Measurements from ENCODE around the gene SIVA1. TPM values are rescaled to one million over a fixed set of nuclear protein-coding genes. Genes with fewer than 3 reads are reported as not detected.

The SIVA1 gene
- total RNA-seq, 1 experiment from 2014 or later, result 128 TPM

GRCh38 chr14:104769324-104770071, 16.6 kb downstream of the SIVA1 start:
- Mint-ChIP-seq H3K27ac (peak overlapping the region; percentile 81), H3K4me3 (no peak overlapping the region), H3K4me1 (peaks cover 17% of the 10 kb centered on the region), H3K27me3 (ENCODE audit: low read depth) (no peaks in the 10 kb centered on the region; the same call in 1 of the 2 replicates), H3K9me3 (peaks cover 17% of the 10 kb centered on the region), H3K36me3 (peaks cover 34% of the 10 kb centered on the region)
- DNase-seq (ENCODE audit: low spot score), result no peak
- no peak for ATAC-seq
- TF ChIP-seq, protein P1, sequence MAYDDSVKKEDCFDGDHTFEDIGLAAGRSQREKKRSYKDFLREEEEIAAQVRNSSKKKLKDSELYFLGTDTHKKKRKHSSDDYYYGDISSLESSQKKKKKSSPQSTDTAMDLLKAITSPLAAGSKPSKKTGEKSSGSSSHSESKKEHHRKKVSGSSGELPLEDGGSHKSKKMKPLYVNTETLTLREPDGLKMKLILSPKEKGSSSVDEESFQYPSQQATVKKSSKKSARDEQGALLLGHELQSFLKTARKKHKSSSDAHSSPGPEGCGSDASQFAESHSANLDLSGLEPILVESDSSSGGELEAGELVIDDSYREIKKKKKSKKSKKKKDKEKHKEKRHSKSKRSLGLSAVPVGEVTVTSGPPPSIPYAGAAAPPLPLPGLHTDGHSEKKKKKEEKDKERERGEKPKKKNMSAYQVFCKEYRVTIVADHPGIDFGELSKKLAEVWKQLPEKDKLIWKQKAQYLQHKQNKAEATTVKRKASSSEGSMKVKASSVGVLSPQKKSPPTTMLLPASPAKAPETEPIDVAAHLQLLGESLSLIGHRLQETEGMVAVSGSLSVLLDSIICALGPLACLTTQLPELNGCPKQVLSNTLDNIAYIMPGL (CRISPR knock-in tag; IDR thresholded peaks at IDR 0.05), result 0 out of 2 replicates have a peak, but pooled peaks have one; percentile 10
- TF ChIP-seq STAT6 (CRISPR knock-in tag; conservative IDR thresholded peaks at IDR 0.05; ENCODE audit: low read depth), result no peak
- ChIA-PET POLR2A (interaction anchor here (1.0 to 1.9 kb wide), 4 partner anchors 10 to 57 kb away, joined by 3 to 10 read pairs (median 5); partner anchors contain the start of gene SIVA1), CTCF (interaction anchor here (0.5 to 2.5 kb wide), 64 partner anchors 10 to 998 kb away, joined by 3 to 164 read pairs (median 5); partner anchors contain the start of genes AKT1, CEP170B, SIVA1 and TMEM179)

DNA sequence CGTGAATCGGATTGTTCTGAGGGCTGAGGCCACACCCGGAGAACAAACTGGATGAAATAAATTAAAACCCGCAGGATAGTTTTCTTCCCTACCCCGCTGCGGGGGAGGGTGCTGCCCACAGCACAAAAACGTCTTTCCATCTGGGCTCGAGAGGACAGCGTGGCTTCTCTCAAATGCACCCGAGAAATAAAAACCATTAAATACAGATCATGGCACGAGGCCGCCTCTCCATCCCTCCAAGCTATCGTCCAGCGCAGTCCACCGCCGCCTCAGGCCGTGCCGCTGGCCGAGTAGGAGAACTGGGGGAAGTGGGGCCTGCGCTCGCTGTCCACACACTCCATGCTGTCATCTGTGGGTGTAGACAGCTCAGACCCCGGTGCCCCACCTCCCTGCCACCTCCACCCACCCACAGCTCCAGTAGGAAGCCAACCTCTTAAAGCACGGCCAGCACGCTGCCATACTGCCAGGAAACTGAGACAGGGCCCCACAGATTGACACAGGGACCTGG, 17.2 kb downstream of the SIVA1 start:
- Mint-ChIP-seq H3K4me3 (no peak overlapping the region), H3K4me1 (peaks cover 17% of the 10 kb centered on the region), H3K9me3 (peaks cover 17% of the 10 kb centered on the region), H3K27ac (no peak overlapping the region), H3K27me3 (ENCODE audit: low read depth) (no peaks in the 10 kb centered on the region; the same call in 1 of the 2 replicates), H3K36me3 (peaks cover 34% of the 10 kb centered on the region)
- TF ChIP-seq ZNF416 (CRISPR knock-in tag; IDR thresholded peaks at IDR 0.05) (no peak), FOXP1 (CRISPR knock-in tag; IDR thresholded peaks at IDR 0.05; ENCODE audit: borderline replicate concordance) (no peak), ZNF423 (CRISPR knock-in tag; IDR thresholded peaks at IDR 0.05) (no peak), NR2C2 (CRISPR knock-in tag; IDR thresholded peaks at IDR 0.05) (no peak), MYBL2 (CRISPR knock-in tag; IDR thresholded peaks at IDR 0.05) (no peak), ZNF263 (CRISPR knock-in tag; IDR thresholded peaks at IDR 0.05; ENCODE audit: low read depth) (no peak)
- TF ChIP-seq, protein P2, sequence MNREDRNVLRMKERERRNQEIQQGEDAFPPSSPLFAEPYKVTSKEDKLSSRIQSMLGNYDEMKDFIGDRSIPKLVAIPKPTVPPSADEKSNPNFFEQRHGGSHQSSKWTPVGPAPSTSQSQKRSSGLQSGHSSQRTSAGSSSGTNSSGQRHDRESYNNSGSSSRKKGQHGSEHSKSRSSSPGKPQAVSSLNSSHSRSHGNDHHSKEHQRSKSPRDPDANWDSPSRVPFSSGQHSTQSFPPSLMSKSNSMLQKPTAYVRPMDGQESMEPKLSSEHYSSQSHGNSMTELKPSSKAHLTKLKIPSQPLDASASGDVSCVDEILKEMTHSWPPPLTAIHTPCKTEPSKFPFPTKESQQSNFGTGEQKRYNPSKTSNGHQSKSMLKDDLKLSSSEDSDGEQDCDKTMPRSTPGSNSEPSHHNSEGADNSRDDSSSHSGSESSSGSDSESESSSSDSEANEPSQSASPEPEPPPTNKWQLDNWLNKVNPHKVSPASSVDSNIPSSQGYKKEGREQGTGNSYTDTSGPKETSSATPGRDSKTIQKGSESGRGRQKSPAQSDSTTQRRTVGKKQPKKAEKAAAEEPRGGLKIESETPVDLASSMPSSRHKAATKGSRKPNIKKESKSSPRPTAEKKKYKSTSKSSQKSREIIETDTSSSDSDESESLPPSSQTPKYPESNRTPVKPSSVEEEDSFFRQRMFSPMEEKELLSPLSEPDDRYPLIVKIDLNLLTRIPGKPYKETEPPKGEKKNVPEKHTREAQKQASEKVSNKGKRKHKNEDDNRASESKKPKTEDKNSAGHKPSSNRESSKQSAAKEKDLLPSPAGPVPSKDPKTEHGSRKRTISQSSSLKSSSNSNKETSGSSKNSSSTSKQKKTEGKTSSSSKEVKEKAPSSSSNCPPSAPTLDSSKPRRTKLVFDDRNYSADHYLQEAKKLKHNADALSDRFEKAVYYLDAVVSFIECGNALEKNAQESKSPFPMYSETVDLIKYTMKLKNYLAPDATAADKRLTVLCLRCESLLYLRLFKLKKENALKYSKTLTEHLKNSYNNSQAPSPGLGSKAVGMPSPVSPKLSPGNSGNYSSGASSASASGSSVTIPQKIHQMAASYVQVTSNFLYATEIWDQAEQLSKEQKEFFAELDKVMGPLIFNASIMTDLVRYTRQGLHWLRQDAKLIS (CRISPR knock-in tag; IDR thresholded peaks at IDR 0.05; ENCODE audit: borderline replicate concordance), result no peak
- TF ChIP-seq, protein P3, sequence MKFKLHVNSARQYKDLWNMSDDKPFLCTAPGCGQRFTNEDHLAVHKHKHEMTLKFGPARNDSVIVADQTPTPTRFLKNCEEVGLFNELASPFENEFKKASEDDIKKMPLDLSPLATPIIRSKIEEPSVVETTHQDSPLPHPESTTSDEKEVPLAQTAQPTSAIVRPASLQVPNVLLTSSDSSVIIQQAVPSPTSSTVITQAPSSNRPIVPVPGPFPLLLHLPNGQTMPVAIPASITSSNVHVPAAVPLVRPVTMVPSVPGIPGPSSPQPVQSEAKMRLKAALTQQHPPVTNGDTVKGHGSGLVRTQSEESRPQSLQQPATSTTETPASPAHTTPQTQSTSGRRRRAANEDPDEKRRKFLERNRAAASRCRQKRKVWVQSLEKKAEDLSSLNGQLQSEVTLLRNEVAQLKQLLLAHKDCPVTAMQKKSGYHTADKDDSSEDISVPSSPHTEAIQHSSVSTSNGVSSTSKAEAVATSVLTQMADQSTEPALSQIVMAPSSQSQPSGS (CRISPR knock-in tag; IDR thresholded peaks at IDR 0.05; ENCODE audit: borderline replicate concordance, low read depth), result no peak
- TF ChIP-seq, protein P4, sequence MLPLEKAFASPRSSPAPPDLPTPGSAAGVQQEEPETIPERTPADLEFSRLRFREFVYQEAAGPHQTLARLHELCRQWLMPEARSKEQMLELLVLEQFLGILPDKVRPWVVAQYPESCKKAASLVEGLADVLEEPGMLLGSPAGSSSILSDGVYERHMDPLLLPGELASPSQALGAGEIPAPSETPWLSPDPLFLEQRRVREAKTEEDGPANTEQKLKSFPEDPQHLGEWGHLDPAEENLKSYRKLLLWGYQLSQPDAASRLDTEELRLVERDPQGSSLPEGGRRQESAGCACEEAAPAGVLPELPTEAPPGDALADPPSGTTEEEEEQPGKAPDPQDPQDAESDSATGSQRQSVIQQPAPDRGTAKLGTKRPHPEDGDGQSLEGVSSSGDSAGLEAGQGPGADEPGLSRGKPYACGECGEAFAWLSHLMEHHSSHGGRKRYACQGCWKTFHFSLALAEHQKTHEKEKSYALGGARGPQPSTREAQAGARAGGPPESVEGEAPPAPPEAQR (CRISPR knock-in tag; IDR thresholded peaks at IDR 0.05), result no peak
- TF ChIP-seq, protein P5, sequence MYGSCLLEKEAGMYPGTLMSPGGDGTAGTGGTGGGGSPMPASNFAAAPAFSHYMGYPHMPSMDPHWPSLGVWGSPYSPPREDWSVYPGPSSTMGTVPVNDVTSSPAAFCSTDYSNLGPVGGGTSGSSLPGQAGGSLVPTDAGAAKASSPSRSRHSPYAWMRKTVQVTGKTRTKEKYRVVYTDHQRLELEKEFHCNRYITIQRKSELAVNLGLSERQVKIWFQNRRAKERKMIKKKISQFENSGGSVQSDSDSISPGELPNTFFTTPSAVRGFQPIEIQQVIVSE (CRISPR knock-in tag; IDR thresholded peaks at IDR 0.05; ENCODE audit: borderline replicate concordance), result no peak
- TF ChIP-seq, protein P6, sequence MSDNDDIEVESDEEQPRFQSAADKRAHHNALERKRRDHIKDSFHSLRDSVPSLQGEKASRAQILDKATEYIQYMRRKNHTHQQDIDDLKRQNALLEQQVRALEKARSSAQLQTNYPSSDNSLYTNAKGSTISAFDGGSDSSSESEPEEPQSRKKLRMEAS (CRISPR knock-in tag; IDR thresholded peaks at IDR 0.05), result no peak
- DNase-seq (ENCODE audit: low spot score) (no peak), ATAC-seq (no peak)
- ChIA-PET CTCF (interaction anchor here (0.8 to 2.5 kb wide), 16 partner anchors 10 to 163 kb away, joined by 3 to 30 read pairs (median 4); partner anchors contain the start of genes AKT1, SIVA1 and ZBTB42), POLR2A (no interaction called here)
